M059J (cell line): ENCODE results near the gene NOD1. TPM values are rescaled to one million over a fixed set of nuclear protein-coding genes. Genes with fewer than 3 reads are reported as not detected.

Source experiments
- DNase-seq: peaks from one replicate; pipeline ENCODE4 v3.0.0-alpha.2; 2012; ENCODE audit warnings: low read depth
- total RNA-seq: library from RNA; depleted of rRNA; stranded (reverse); fragments of >200 nt; shearing (Covaris generic); gene quantifications from 2 replicates; pipeline ENCODE4 v1.2.3, GENCODE V29; 2014

Gene NOD1
- total RNA-seq, 1 experiment from 2014 or later, result 4.6 TPM

DNA sequence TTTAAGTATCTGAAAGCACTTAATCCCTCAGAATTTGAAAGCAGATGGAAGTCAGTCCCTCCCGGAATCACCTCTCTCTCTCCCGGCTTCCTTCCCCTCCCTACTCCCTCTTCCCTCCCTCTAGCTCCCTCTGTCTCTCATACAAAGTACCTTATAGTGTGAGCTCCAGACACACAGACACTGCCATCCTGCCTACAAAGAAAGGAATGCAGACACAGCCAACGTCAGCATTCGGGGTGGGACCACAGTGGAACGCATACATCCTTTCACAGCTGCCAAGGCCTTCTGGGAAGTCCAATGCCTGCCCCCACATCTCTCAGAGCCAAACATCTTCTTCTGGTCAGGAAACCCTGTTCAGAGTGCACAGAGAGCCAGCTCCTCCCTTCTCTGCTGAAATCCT is 9.3 kb downstream of the NOD1 start:
- DNase-seq, result peak; percentile 58

- DNase-seq, result no peak
These were observed 9.8 kb downstream of the NOD1 start for GRCh38 chr7:30468791-30469190.

GRCh38 chr7:30468041-30468440 is 10.5 kb downstream of the NOD1 start:
- DNase-seq, result no peak

DNA sequence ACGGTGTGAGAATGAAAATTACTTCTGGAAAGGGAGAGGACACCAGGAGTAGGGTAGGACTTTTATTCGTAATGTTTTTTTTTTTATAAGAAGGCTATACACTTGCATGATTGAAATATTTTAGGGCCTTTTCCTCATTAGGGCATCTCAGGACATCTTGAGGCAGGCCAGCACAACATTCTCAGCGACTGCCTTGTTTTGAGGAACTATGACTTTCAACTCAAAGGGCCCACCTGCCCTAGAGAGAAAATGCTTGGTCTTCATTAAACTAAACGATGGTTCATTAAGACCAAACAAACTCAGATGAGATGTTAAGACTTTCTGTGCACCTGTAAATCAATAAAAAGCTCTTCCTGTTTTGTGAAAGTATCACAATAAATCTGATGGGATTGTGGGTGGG is 11.3 kb downstream of the NOD1 start:
- no peak for DNase-seq

DNA sequence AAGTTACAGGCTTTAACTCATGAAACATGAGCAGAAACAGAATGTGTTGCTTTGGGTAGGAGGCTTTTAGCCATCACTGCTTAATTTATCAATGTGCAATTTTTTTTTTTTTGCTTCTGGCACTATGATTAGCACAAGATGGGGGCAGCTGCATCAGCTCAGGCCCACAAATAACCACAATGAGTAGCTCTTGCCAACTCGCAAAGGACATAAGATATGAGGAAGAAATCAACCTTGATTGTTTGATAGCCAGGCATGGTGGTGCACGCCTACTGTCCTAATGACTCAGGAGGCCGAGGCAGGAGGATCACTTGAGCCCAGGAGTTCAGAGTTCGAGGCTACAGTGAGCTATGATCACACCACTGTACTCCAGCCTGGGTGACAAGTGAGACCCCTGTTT is 12.3 kb downstream of the NOD1 start:
- no peak for DNase-seq

- DNase-seq, result no peak
These were observed 12.8 kb downstream of the NOD1 start for GRCh38 chr7:30465811-30466180.

DNA sequence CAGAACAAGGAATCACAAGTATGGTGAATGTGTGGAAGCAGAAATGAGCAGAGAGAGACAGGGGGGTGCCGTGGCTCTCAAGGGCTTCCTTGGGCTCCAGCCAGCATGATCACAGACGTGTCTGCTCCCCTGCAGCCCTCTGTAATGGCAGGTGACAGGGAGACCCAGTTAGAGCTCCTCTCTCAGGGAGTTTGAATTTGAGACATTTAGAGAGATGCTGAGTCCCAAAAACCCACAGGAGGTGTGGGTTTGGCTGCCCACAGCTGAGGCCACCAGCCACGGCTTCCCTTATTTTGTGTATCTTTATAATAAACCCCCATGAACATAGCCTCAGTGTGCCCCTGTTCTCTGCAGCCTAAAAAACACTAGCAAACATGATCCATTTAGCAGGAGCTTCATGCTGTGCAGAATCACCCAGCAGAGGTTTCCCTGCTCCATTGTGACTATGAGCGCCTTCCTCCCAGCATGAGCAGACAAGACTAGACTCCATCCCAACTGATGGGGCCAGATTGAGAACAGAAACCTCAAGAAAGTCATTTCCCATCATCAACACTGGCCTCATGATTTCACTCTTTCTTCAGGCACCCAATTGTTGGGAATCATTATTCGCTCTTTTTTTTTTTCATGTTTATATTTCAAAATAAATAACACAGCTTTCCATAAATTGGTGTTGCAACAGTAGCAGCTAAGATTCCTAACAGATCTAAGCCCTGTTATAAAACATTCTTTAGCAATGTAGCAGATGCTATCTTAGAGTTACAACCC is 13.4 kb downstream of the NOD1 start:
- no peak for DNase-seq

DNA sequence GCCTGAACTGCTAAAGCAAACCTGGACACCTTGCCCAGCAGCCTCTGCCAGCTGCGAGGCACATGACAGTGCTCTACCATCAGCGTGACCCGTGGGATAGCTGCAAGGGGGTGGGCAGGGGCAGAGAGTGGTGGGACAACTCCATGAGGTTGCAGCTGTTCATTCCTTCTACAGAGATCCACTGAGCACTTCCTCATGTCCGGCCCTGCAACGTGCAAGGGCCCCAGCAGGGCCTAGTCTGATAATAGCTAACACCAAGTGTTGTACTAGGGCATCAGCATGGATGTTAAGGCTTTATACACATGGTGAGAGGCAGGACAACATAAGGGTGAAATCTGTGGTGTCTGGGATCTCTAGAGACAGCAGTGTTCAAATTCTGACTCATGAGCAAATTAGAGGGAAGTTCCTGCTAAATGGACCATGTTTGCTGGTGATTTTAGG is 14.3 kb downstream of the NOD1 start:
- no peak for DNase-seq

DNA sequence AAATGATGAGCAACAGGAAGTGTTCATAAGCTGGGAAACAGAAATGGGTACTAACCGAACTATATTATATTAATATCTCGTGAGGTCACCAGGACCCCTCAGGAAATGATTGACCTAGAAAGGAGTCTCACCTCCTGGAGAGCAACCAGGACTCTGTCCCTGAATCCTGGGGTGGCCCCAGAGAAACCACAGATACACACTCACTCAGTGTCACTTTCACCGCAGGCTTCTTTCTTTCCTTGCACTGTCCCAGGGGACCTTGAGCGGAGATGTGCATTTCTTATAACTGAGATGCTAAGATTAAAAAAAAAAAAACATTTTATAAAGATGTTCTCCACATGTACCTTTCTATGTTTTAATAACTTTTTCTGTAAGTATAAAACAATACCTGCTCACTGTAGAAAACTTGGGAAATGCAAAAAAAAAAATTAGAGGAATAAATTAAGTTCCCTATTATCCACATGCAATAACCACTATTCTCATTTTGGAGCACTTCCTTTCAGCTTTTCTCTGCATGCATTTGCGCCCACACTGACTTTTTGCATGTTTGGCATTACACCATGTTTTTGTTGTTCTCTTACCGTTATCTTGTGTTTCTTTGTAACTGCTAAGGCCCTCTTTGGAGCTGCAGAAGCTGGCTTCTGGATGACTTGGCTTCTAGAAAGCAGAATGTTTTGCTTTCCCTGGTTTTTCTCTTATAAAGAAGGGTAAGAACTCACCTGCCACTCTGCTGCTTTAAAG is 15.0 kb downstream of the NOD1 start:
- no peak for DNase-seq

GRCh38 chr7:30462179-30462578 is 16.4 kb downstream of the NOD1 start:
- DNase-seq, result no peak

DNA sequence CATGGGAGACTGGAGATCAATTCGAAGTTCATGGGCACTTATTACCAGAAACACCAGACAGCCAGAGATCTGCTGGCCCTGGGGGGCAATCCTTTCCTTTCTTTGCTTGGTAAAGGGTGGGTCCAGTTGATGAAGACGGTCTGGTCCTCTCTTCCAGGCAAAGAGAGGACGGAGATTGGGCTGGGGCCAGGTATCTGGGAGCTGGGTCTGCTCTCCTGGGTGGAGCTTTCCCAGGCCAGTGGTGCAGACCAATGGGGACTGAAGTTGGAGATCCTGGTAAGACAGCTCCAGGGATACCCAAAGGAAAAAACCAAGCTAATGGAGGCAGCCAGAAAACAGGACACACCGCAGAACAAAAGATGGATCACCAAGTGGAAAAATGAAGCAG is 18.3 kb downstream of the NOD1 start:
- DNase-seq, result no peak

GRCh38 chr7:30459591-30460245 is 18.9 kb downstream of the NOD1 start:
- DNase-seq, result peak; percentile 52

DNA sequence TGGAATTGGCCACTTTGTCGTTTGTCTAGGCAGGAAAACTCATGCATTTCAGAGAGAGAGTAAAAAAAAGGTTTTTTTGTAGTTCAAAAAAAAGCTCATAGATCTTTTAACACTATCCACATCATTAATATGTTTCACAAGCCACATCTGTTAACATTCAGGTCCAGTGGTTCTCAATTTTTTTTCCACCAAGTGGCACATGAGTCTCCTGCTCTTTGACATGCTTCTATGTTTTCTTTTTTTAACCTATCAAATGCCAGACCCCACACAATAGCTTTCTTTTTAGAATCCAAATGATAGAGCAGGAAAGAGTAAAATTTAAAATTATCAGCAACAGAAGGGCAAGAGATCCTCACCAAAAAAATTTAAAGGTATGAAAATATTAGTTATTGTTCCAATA is 20.3 kb downstream of the NOD1 start:
- no peak for DNase-seq

DNA sequence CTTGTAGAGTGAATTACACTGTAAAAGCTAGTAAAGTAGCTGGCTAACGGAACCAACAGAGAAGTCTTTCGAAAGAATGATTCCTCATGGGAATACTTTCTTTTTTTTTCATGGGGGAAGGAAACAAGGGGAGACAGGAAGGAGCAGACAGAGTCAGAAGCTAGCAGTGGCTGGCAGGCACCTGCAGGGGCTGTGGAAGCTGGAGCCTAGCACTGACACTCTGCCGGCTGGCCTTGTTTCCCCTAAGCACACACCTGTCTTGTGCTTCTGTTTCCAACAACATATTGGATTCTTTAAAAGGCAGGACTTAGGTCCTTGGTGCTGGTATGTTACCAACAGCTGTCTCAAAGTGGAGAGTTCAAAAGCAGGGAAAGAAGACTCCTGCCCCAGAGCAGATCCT is 24.7 kb downstream of the NOD1 start:
- no peak for DNase-seq

DNA sequence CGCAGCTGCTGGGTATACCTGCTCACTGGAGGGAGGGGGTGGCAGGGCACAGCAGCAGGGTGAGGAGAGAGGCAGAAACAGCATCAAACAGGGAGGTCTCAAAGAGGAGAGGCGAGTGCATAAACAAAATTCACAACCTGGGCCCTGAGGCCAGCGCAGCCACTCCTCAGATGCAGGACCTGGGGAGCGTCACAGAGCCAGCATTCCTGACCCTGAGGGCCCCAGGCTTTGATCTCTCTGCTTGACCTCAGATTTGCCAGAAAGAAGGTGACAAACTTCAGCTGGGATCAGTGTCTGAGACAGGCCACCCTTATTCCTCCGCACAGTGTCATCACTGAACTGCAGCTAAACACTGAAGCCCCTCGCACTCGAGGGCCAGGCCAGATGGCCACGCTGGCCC is 25.6 kb downstream of the NOD1 start:
- no peak for DNase-seq

- no peak for DNase-seq
These were observed 26.2 kb downstream of the NOD1 start for GRCh38 chr7:30452280-30452930.

GRCh38 chr7:30451539-30452279 is 26.9 kb downstream of the NOD1 start:
- no peak for DNase-seq

GRCh38 chr7:30450983-30451497 is 27.5 kb downstream of the NOD1 start:
- no peak for DNase-seq

- DNase-seq, result peak; percentile 7
These were observed 28.2 kb downstream of the NOD1 start for GRCh38 chr7:30450240-30450982.

- DNase-seq, result no peak
These were observed 30.0 kb downstream of the NOD1 start for GRCh38 chr7:30448461-30449189.
